ENCODE results near the gene HPS5. TPM values are rescaled to one million over a fixed set of nuclear protein-coding genes. Genes with fewer than 3 reads are reported as not detected.

The HPS5 gene
- total RNA-seq = 20.5 and 24.5 TPM in 2 replicates

- Mint-ChIP-seq H3K36me3 (ENCODE audit: low read depth) (peaks cover 26% of the 10 kb centered on the region), H3K27me3 (no peaks in the 10 kb centered on the region), H3K4me3 (peak within 1 kb of the TSS; percentile 94), H3K4me1 (peaks cover 55% of the 10 kb centered on the region), H3K9me3 (no peaks in the 10 kb centered on the region), H3K27ac (peak within 1 kb of the TSS; percentile 99)
- intact Hi-C loops (cut with micrococcal nuclease) = loop anchor here (1.0 to 5.0 kb wide), 9 partner anchors 62 to 1245 kb away; partner anchors contain the start of genes LDHA, RPS13, SAAL1 and SPTY2D1
- peak; percentile 99 for DNase-seq
Measured at GRCh38 chr11:18321969-18322711, at the start of gene HPS5, which contains the start of gene GTF2H1. Gene HPS5 (minus strand): TSS chr11:18322140. CDS start chr11:18317858, 4,282 bp downstream. Gene GTF2H1 (plus strand): TSS chr11:18322567. CDS start chr11:18333075, 10,508 bp downstream.

- peaks cover 6% of the 10 kb centered on the region for H3K4me1 Mint-ChIP-seq
- no peaks in the 10 kb centered on the region for H3K27me3 Mint-ChIP-seq
- H3K9me3 Mint-ChIP-seq = no peaks in the 10 kb centered on the region
- DNase-seq = no peak
- intact Hi-C loops (cut with micrococcal nuclease) = no loop called here
- no peak overlapping the region for H3K27ac Mint-ChIP-seq
- H3K4me3 Mint-ChIP-seq = no peak overlapping the region
- peaks cover 22% of the 10 kb centered on the region for H3K36me3 Mint-ChIP-seq (ENCODE audit: low read depth)
Measured at GRCh38 chr11:18371279-18371678, 49.3 kb upstream of the HPS5 start.

- intact Hi-C loops (cut with micrococcal nuclease) = no loop called here
- H3K36me3 Mint-ChIP-seq (ENCODE audit: low read depth) = peaks cover 34% of the 10 kb centered on the region
- peak overlapping the region; percentile 57 for H3K27ac Mint-ChIP-seq
Measured at GRCh38 chr11:18369398-18369797, 47.5 kb upstream of the HPS5 start.

GRCh38 chr11:18368221-18368620 is 46.3 kb upstream of the HPS5 start:
- Mint-ChIP-seq H3K27ac (no peak overlapping the region), H3K27me3 (no peaks in the 10 kb centered on the region), H3K4me1 (peaks cover 10% of the 10 kb centered on the region), H3K36me3 (ENCODE audit: low read depth) (peaks cover 44% of the 10 kb centered on the region), H3K9me3 (no peaks in the 10 kb centered on the region), H3K4me3 (no peak overlapping the region)
- DNase-seq = no peak
- intact Hi-C loops (cut with micrococcal nuclease) = no loop called here

More at GRCh38 chr11:18369398-18369797, 47.5 kb upstream of the HPS5 start:
- Mint-ChIP-seq H3K27me3 (no peaks in the 10 kb centered on the region), H3K4me3 (no peak overlapping the region), H3K4me1 (peaks cover 10% of the 10 kb centered on the region), H3K9me3 (no peaks in the 10 kb centered on the region)
- no peak for DNase-seq

- no peak overlapping the region for H3K27ac Mint-ChIP-seq
Measured at GRCh38 chr11:18367431-18367830, 45.5 kb upstream of the HPS5 start.

GRCh38 chr11:18366286-18366685 is 44.3 kb upstream of the HPS5 start:
- DNase-seq = no peak
- no peaks in the 10 kb centered on the region for H3K9me3 Mint-ChIP-seq
- H3K36me3 Mint-ChIP-seq (ENCODE audit: low read depth) = peaks cover 48% of the 10 kb centered on the region
- intact Hi-C loops (cut with micrococcal nuclease) = no loop called here
- no peak overlapping the region for H3K4me3 Mint-ChIP-seq
- H3K27ac Mint-ChIP-seq = no peak overlapping the region
- H3K4me1 Mint-ChIP-seq = peaks cover 9% of the 10 kb centered on the region
- no peaks in the 10 kb centered on the region for H3K27me3 Mint-ChIP-seq

More at GRCh38 chr11:18367431-18367830, 45.5 kb upstream of the HPS5 start:
- intact Hi-C loops (cut with micrococcal nuclease) = no loop called here
- H3K36me3 Mint-ChIP-seq (ENCODE audit: low read depth) = peaks cover 44% of the 10 kb centered on the region
- no peaks in the 10 kb centered on the region for H3K9me3 Mint-ChIP-seq
- no peaks in the 10 kb centered on the region for H3K27me3 Mint-ChIP-seq
- no peak for DNase-seq
- peaks cover 10% of the 10 kb centered on the region for H3K4me1 Mint-ChIP-seq
- H3K4me3 Mint-ChIP-seq = no peak overlapping the region

- H3K36me3 Mint-ChIP-seq (ENCODE audit: low read depth) = peaks cover 49% of the 10 kb centered on the region
- no peaks in the 10 kb centered on the region for H3K27me3 Mint-ChIP-seq
- peak overlapping the region; percentile 18 for H3K27ac Mint-ChIP-seq
- no peaks in the 10 kb centered on the region for H3K9me3 Mint-ChIP-seq
- no peak for DNase-seq
- H3K4me3 Mint-ChIP-seq = no peak overlapping the region
- peaks cover 7% of the 10 kb centered on the region for H3K4me1 Mint-ChIP-seq
- intact Hi-C loops (cut with micrococcal nuclease) = no loop called here
Measured at GRCh38 chr11:18365741-18366140, 43.8 kb upstream of the HPS5 start.

GRCh38 chr11:18364495-18365073 is 42.6 kb upstream of the HPS5 start:
- no peaks in the 10 kb centered on the region for H3K27me3 Mint-ChIP-seq
- H3K36me3 Mint-ChIP-seq (ENCODE audit: low read depth) = peaks cover 53% of the 10 kb centered on the region
- intact Hi-C loops (cut with micrococcal nuclease) = no loop called here
- H3K4me1 Mint-ChIP-seq = peaks cover 7% of the 10 kb centered on the region
- no peaks in the 10 kb centered on the region for H3K9me3 Mint-ChIP-seq
- no peak overlapping the region for H3K27ac Mint-ChIP-seq
- DNase-seq = no peak
- H3K4me3 Mint-ChIP-seq = no peak overlapping the region

GRCh38 chr11:18361154-18361553 is 39.2 kb upstream of the HPS5 start:
- H3K9me3 Mint-ChIP-seq = no peaks in the 10 kb centered on the region
- H3K36me3 Mint-ChIP-seq (ENCODE audit: low read depth) = peaks cover 60% of the 10 kb centered on the region
- DNase-seq = no peak
- intact Hi-C loops (cut with micrococcal nuclease) = no loop called here
- no peak overlapping the region for H3K4me3 Mint-ChIP-seq
- H3K27me3 Mint-ChIP-seq = no peaks in the 10 kb centered on the region
- peak overlapping the region; percentile 20 for H3K27ac Mint-ChIP-seq
- H3K4me1 Mint-ChIP-seq = peaks cover 3% of the 10 kb centered on the region

GRCh38 chr11:18358646-18359045 is 36.7 kb upstream of the HPS5 start:
- H3K36me3 Mint-ChIP-seq (ENCODE audit: low read depth) = peaks cover 54% of the 10 kb centered on the region
- DNase-seq = no peak
- intact Hi-C loops (cut with micrococcal nuclease) = no loop called here
- no peak overlapping the region for H3K4me3 Mint-ChIP-seq
- no peak overlapping the region for H3K27ac Mint-ChIP-seq
- no peaks in the 10 kb centered on the region for H3K9me3 Mint-ChIP-seq
- H3K4me1 Mint-ChIP-seq = no peaks in the 10 kb centered on the region
- no peaks in the 10 kb centered on the region for H3K27me3 Mint-ChIP-seq

GRCh38 chr11:18352581-18352980 is 30.6 kb upstream of the HPS5 start:
- H3K4me1 Mint-ChIP-seq = peaks cover 3% of the 10 kb centered on the region
- H3K9me3 Mint-ChIP-seq = no peaks in the 10 kb centered on the region
- H3K27ac Mint-ChIP-seq = no peak overlapping the region
- H3K36me3 Mint-ChIP-seq (ENCODE audit: low read depth) = peaks cover 54% of the 10 kb centered on the region
- intact Hi-C loops (cut with micrococcal nuclease) = no loop called here
- no peaks in the 10 kb centered on the region for H3K27me3 Mint-ChIP-seq
- no peak for DNase-seq
- no peak overlapping the region for H3K4me3 Mint-ChIP-seq

GRCh38 chr11:18347471-18348125 is 25.7 kb upstream of the HPS5 start:
- no peak for DNase-seq
- Mint-ChIP-seq H3K27me3 (no peaks in the 10 kb centered on the region), H3K27ac (peak overlapping the region; percentile 53), H3K9me3 (no peaks in the 10 kb centered on the region), H3K4me3 (no peak overlapping the region), H3K36me3 (ENCODE audit: low read depth) (peaks cover 44% of the 10 kb centered on the region), H3K4me1 (peaks cover 3% of the 10 kb centered on the region)
- intact Hi-C loops (cut with micrococcal nuclease) = no loop called here

- H3K27ac Mint-ChIP-seq = peak overlapping the region; percentile 35
- intact Hi-C loops (cut with micrococcal nuclease) = no loop called here
- peaks cover 48% of the 10 kb centered on the region for H3K4me1 Mint-ChIP-seq
- no peaks in the 10 kb centered on the region for H3K9me3 Mint-ChIP-seq
- H3K27me3 Mint-ChIP-seq = no peaks in the 10 kb centered on the region
- DNase-seq = peak; percentile 63
- peak overlapping the region; percentile 52 for H3K4me3 Mint-ChIP-seq
- peaks cover 56% of the 10 kb centered on the region for H3K36me3 Mint-ChIP-seq (ENCODE audit: low read depth)
Measured at GRCh38 chr11:18332891-18333290, 11.0 kb upstream of the HPS5 start.

GRCh38 chr11:18332302-18332701 is 10.4 kb upstream of the HPS5 start:
- H3K9me3 Mint-ChIP-seq = no peaks in the 10 kb centered on the region
- intact Hi-C loops (cut with micrococcal nuclease) = no loop called here
- H3K4me1 Mint-ChIP-seq = peaks cover 48% of the 10 kb centered on the region
- peaks cover 59% of the 10 kb centered on the region for H3K36me3 Mint-ChIP-seq (ENCODE audit: low read depth)
- peak overlapping the region; percentile 62 for H3K4me3 Mint-ChIP-seq
- no peaks in the 10 kb centered on the region for H3K27me3 Mint-ChIP-seq
- DNase-seq = peak; percentile 72
- peak overlapping the region; percentile 79 for H3K27ac Mint-ChIP-seq
